ENCODE data around the gene LRRC3C. TPM values are rescaled to one million over a fixed set of nuclear protein-coding genes. Genes with fewer than 3 reads are reported as not detected.
A peak's percentile ranks its signal among the peaks of the same experiment; 100 is the strongest.

Gene LRRC3C
- total and polyA plus RNA-seq, 4 donors: 0.08 to 0.24 (median 0.17) TPM; not detected in 1

DNA sequence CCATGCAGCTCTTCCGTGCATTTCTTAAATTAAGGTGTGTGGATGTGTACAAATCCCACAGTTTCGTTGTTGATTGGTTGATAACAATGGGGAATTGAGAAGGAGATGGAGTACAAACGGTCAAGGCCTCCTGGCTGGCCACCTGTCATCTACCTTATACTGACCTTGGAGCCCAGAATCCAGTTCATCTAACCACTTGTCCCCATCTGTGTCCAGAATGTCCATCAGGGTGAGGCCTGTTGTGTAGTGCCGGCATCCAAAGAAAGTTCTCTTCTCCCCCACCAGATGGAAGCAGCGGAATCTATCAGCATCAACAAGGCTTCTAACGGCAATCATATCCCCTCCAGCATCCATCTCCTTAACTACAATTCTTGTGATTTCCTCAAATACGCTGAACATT is 10.6 kb upstream of the LRRC3C start:
- WGBS: 78% methylated on average over 7 of the region's 7 CpGs
- H3K4me3 ChIP-seq (ENCODE audit: low read depth in 1 of 3, low read length in 3 of 3): no peak overlapping the region
- peaks cover 13 to 60% (median 38%) of the 10 kb centered on the region in 4 donors for H3K4me1 ChIP-seq (ENCODE audit: control insufficient read depth in 4 of 4, insufficient read depth in 4 of 4, low read length in 3 of 4)
- DNase-seq (ENCODE audit: low spot score): no peak
- no peak overlapping the region for H3K9ac ChIP-seq (ENCODE audit: low read depth in 1 of 2, low read length in 2 of 2)
- no peaks in the 10 kb centered on the region for H3K9me3 ChIP-seq (ENCODE audit: control insufficient read depth in 4 of 4, low read length in 3 of 4)
- no peaks in the 10 kb centered on the region for H3K27me3 ChIP-seq (ENCODE audit: control insufficient read depth in 4 of 4, insufficient read depth in 4 of 4, low read length in 3 of 4)
- peaks cover 0 to 5% (median 2%) of the 10 kb centered on the region in 4 donors for H3K36me3 ChIP-seq (ENCODE audit: control insufficient read depth in 4 of 4, insufficient read depth in 3 of 4, low read depth in 1 of 4, low read length in 3 of 4)
- peak overlapping the region; percentile 44 to 56 for H3K27ac ChIP-seq (ENCODE audit: low read depth in 1 of 2, low read length in 2 of 2)
- TF ChIP-seq HNF4G (IDR thresholded peaks at IDR 0.05): no peak
- TF ChIP-seq RAD21 (IDR thresholded peaks at IDR 0.05): peak; percentile 27 to 31

- no peaks in the 10 kb centered on the region for H3K9me3 ChIP-seq (ENCODE audit: control insufficient read depth in 4 of 4, low read length in 3 of 4)
- no peak for TF ChIP-seq EGR1 (IDR thresholded peaks at IDR 0.05; ENCODE audit: low read depth in 2 of 2)
- no peak for TF ChIP-seq MAX (IDR thresholded peaks at IDR 0.05)
- TF ChIP-seq, protein P1, sequence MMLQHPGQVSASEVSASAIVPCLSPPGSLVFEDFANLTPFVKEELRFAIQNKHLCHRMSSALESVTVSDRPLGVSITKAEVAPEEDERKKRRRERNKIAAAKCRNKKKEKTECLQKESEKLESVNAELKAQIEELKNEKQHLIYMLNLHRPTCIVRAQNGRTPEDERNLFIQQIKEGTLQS (IDR thresholded peaks at IDR 0.05): no peak
- no peak for TF ChIP-seq GABPA (IDR thresholded peaks at IDR 0.05 in 1 of 2, conservative IDR thresholded peaks at IDR 0.05 in 1 of 2)
- no peak for TF ChIP-seq RAD21 (IDR thresholded peaks at IDR 0.05)
- TF ChIP-seq JUND (IDR thresholded peaks at IDR 0.05): no peak
- TF ChIP-seq CTCF (IDR thresholded peaks at IDR 0.05; ENCODE audit: low read depth, low read length, missing input control): no peak
- no peak for TF ChIP-seq RXRA (IDR thresholded peaks at IDR 0.05)
- no peak for TF ChIP-seq SP1 (IDR thresholded peaks at IDR 0.05)
- no peak for TF ChIP-seq NR2F2 (IDR thresholded peaks at IDR 0.05)
- TF ChIP-seq FOXA1 (IDR thresholded peaks at IDR 0.05): no peak
- TF ChIP-seq FOXA2 (IDR thresholded peaks at IDR 0.05): no peak
- TF ChIP-seq HNF4A (conservative IDR thresholded peaks at IDR 0.05): no peak
- no peak overlapping the region for H3K4me3 ChIP-seq (ENCODE audit: low read depth in 1 of 3, low read length in 3 of 3)
- peaks cover 6 to 14% (median 11%) of the 10 kb centered on the region in 4 donors for H3K36me3 ChIP-seq (ENCODE audit: control insufficient read depth in 4 of 4, insufficient read depth in 3 of 4, low read depth in 1 of 4, low read length in 3 of 4)
- H3K4me1 ChIP-seq (ENCODE audit: control insufficient read depth in 4 of 4, insufficient read depth in 4 of 4, low read length in 3 of 4): peaks cover 23 to 73% (median 50%) of the 10 kb centered on the region in 4 donors
- no peaks in the 10 kb centered on the region for H3K27me3 ChIP-seq (ENCODE audit: control insufficient read depth in 4 of 4, insufficient read depth in 4 of 4, low read length in 3 of 4)
- peak; percentile 71 for DNase-seq (ENCODE audit: low spot score)
- WGBS: 94% methylated on average over 9 of the region's 9 CpGs
- peak overlapping the region in 1 of 2 donors; percentile 26 for H3K27ac ChIP-seq (ENCODE audit: low read depth in 1 of 2, low read length in 2 of 2)
- H3K9ac ChIP-seq (ENCODE audit: low read depth in 1 of 2, low read length in 2 of 2): no peak overlapping the region
Measured at GRCh38 chr17:39919087-39919683, 8.3 kb upstream of the LRRC3C start.

- peak overlapping the region; percentile 94 to 95 for H3K27ac ChIP-seq (ENCODE audit: low read depth in 1 of 2, low read length in 2 of 2)
- TF ChIP-seq, protein P2, sequence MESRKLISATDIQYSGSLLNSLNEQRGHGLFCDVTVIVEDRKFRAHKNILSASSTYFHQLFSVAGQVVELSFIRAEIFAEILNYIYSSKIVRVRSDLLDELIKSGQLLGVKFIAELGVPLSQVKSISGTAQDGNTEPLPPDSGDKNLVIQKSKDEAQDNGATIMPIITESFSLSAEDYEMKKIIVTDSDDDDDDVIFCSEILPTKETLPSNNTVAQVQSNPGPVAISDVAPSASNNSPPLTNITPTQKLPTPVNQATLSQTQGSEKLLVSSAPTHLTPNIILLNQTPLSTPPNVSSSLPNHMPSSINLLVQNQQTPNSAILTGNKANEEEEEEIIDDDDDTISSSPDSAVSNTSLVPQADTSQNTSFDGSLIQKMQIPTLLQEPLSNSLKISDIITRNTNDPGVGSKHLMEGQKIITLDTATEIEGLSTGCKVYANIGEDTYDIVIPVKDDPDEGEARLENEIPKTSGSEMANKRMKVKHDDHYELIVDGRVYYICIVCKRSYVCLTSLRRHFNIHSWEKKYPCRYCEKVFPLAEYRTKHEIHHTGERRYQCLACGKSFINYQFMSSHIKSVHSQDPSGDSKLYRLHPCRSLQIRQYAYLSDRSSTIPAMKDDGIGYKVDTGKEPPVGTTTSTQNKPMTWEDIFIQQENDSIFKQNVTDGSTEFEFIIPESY (IDR thresholded peaks at IDR 0.05): no peak
- TF ChIP-seq HNF4G (IDR thresholded peaks at IDR 0.05) (no peak), NR2F2 (IDR thresholded peaks at IDR 0.05) (no peak), HNF4A (conservative IDR thresholded peaks at IDR 0.05) (peak in 1 of 2 donors; percentile 10), JUND (IDR thresholded peaks at IDR 0.05) (no peak)
- TF ChIP-seq, protein P1 (IDR thresholded peaks at IDR 0.05): no peak
- TF ChIP-seq, protein P3, sequence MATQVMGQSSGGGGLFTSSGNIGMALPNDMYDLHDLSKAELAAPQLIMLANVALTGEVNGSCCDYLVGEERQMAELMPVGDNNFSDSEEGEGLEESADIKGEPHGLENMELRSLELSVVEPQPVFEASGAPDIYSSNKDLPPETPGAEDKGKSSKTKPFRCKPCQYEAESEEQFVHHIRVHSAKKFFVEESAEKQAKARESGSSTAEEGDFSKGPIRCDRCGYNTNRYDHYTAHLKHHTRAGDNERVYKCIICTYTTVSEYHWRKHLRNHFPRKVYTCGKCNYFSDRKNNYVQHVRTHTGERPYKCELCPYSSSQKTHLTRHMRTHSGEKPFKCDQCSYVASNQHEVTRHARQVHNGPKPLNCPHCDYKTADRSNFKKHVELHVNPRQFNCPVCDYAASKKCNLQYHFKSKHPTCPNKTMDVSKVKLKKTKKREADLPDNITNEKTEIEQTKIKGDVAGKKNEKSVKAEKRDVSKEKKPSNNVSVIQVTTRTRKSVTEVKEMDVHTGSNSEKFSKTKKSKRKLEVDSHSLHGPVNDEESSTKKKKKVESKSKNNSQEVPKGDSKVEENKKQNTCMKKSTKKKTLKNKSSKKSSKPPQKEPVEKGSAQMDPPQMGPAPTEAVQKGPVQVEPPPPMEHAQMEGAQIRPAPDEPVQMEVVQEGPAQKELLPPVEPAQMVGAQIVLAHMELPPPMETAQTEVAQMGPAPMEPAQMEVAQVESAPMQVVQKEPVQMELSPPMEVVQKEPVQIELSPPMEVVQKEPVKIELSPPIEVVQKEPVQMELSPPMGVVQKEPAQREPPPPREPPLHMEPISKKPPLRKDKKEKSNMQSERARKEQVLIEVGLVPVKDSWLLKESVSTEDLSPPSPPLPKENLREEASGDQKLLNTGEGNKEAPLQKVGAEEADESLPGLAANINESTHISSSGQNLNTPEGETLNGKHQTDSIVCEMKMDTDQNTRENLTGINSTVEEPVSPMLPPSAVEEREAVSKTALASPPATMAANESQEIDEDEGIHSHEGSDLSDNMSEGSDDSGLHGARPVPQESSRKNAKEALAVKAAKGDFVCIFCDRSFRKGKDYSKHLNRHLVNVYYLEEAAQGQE (IDR thresholded peaks at IDR 0.05): no peak
- H3K9ac ChIP-seq (ENCODE audit: low read depth in 1 of 2, low read length in 2 of 2): peak overlapping the region in 1 of 2 donors; percentile 21
- no peaks in the 10 kb centered on the region for H3K27me3 ChIP-seq (ENCODE audit: control insufficient read depth in 4 of 4, insufficient read depth in 4 of 4, low read length in 3 of 4)
- H3K4me1 ChIP-seq (ENCODE audit: control insufficient read depth in 4 of 4, insufficient read depth in 4 of 4, low read length in 3 of 4): peaks cover 30 to 79% (median 58%) of the 10 kb centered on the region in 4 donors
- H3K36me3 ChIP-seq (ENCODE audit: control insufficient read depth in 4 of 4, insufficient read depth in 3 of 4, low read depth in 1 of 4, low read length in 3 of 4): peaks cover 6 to 14% (median 11%) of the 10 kb centered on the region in 4 donors
- H3K9me3 ChIP-seq (ENCODE audit: control insufficient read depth in 4 of 4, low read length in 3 of 4): no peaks in the 10 kb centered on the region
- H3K4me3 ChIP-seq (ENCODE audit: low read depth in 1 of 3, low read length in 3 of 3): no peak overlapping the region
- 44% methylated on average over 19 of the region's 19 CpGs for WGBS
- DNase-seq (ENCODE audit: low spot score): no peak
Measured at GRCh38 chr17:39920218-39921210, 7.0 kb upstream of the LRRC3C start.

All from liver (tissue), 9 donors.